Activated naive CD4-positive, alpha-beta T cell treated with anti-CD3 and anti-CD28 coated beads, Interleukin-2, amount 50 U/mL, for 24 hours (primary cell): ENCODE data around the gene TRIM54.
"Not testable (repeated sequence)": the region's sequence is repeated elsewhere in the genome, so short reads cannot be mapped to it uniquely, and the experiment has no call there.

Experiments used
- H3K27ac Mint-ChIP-seq: one replicate; pipeline ENCODE4 v1.8.0; 2021; ENCODE audit warnings: mild to moderate bottlenecking, mixed read lengths
- H3K27me3 Mint-ChIP-seq: one replicate; pipeline ENCODE4 v1.8.0; 2021; ENCODE audit warnings: mixed read lengths
- H3K36me3 Mint-ChIP-seq: one replicate; pipeline ENCODE4 v1.8.0; 2021; ENCODE audit warnings: mixed read lengths
- H3K4me1 Mint-ChIP-seq: one replicate; pipeline ENCODE4 v1.8.0; 2021; ENCODE audit warnings: mixed read lengths
- H3K4me3 Mint-ChIP-seq: one replicate; pipeline ENCODE4 v1.8.0; 2021; ENCODE audit warnings: mild to moderate bottlenecking, mixed read lengths
- H3K9me3 Mint-ChIP-seq: one replicate; pipeline ENCODE4 v1.8.0; 2021; ENCODE audit warnings: mixed read lengths

Gene TRIM54

DNA sequence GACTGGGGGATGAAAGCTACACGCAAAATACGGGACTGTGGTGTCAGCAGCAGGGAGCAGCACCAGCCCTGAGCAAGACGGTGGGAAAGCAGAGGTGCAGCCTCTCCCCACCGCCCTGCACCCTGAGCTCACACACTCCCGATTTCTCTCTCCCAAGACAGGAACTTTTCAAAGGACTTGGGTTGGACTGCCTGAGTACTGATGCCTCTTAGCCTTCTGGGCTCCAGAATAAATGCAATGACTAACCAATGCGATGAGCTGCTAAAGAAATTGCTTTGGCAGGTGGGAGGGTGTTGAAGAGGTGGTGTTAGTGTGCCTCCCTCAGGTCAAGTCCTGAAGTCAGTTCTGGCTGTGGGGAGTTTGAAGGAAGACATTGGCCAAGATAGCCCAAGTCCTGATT, 9.6 kb downstream of the TRIM54 start:
- no peaks in the 10 kb centered on the region for H3K9me3 Mint-ChIP-seq
- H3K27ac Mint-ChIP-seq: no peak overlapping the region
- H3K4me1 Mint-ChIP-seq: no peaks in the 10 kb centered on the region
- peaks cover 6% of the 10 kb centered on the region for H3K27me3 Mint-ChIP-seq
- no peak overlapping the region for H3K4me3 Mint-ChIP-seq
- H3K36me3 Mint-ChIP-seq: no peaks in the 10 kb centered on the region

DNA sequence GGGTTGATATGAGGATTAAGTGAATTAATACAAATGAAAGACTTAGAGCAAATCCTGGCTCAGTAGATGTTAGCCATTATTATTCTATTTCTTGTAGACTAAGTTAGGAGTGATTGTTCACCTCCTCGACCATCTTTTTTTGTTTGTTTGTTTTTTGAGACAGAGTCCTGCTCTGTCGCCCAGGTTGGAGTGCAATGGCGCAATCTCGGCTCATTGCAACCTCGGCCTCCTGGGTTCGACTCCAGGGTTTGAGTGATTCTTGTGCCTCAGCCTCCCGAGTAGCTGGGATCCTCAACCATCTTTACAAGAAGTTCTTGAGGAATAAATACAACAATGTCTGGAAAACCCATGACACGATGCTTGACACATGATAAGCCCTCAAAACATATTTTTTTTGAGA, 12.7 kb downstream of the TRIM54 start:
- no peak overlapping the region for H3K4me3 Mint-ChIP-seq
- no peaks in the 10 kb centered on the region for H3K9me3 Mint-ChIP-seq
- H3K27ac Mint-ChIP-seq: peak overlapping the region; percentile 35
- no peaks in the 10 kb centered on the region for H3K36me3 Mint-ChIP-seq
- H3K4me1 Mint-ChIP-seq: no peaks in the 10 kb centered on the region
- H3K27me3 Mint-ChIP-seq: peaks cover 3% of the 10 kb centered on the region

DNA sequence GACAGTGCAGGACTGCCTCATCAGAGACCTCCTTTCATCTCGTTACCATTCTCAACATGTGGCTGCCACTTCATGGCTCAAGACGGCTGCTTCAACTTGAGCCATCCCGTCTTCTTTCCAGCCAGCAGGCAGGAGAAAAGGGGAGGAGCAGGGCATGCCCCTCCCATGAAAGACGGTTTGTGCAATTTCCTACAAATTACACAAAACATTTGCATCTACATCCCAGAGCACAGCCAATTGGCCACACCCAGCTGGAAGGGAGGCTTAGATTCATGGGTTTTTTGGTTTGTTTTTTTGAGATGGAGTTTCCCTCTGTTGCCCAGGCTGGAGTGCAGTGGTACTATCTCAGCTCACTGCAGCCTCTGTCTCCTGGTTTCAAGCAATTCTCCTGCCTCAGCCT, 14.3 kb downstream of the TRIM54 start:
- Mint-ChIP-seq H3K4me3 (no peak overlapping the region), H3K9me3 (no peaks in the 10 kb centered on the region), H3K27ac (no peak overlapping the region), H3K36me3 (no peaks in the 10 kb centered on the region), H3K27me3 (peaks cover 2% of the 10 kb centered on the region), H3K4me1 (no peaks in the 10 kb centered on the region)

DNA sequence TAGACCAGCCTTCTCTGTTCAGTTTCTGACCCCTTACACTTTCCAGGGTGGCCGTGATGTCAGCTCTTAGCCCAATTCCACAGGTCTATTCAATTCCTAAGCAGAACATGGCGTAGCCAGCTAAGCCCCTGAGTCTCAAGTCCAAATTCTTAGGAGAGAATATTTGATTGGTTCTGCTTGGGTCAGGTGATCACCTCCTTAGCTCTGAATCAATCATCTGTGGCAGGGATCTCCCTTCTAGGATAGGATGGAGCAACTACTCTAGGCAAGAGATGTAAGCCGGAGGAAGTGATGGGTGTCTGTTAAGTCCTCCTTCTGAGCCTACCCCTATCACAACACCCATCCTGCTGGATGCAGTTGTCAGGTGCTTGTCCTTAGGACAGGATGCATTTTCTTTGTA, 15.0 kb downstream of the TRIM54 start:
- Mint-ChIP-seq H3K4me3 (no peak overlapping the region), H3K36me3 (no peaks in the 10 kb centered on the region), H3K27ac (no peak overlapping the region), H3K4me1 (no peaks in the 10 kb centered on the region), H3K27me3 (no peaks in the 10 kb centered on the region), H3K9me3 (no peaks in the 10 kb centered on the region)

DNA sequence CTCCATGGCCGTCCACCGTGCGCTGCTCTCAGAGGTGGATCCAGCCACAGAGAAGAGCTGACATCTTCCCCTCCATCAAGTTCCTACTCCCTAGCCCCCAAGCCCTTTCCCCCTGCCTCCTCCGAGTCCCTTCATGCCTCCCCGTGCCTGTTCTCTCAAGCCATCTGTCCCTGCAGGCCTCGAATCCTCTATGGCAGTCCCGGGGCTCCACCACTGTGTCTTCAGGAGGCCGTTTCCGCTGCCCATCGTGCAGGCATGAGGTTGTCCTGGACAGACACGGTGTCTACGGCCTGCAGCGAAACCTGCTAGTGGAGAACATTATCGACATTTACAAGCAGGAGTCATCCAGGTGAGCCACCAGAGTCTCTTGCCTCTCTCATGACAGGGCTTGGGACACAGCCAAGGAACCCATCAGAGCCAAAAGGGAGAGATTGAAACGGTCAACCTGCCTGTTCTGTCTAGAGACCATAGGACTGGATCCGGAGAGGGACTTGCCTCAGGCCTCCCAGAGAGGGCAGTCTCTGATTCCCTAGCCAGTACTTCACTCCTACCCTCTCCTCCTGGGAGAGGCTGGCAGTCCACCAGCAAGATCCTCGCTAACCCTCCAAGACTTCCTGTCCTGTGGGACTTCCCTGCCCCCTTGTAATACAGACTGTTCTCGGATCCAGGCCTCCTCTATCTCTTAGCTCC, 16.3 kb downstream of the TRIM54 start:
- H3K36me3 Mint-ChIP-seq: no peaks in the 10 kb centered on the region
- H3K27ac Mint-ChIP-seq: no peak overlapping the region
- no peaks in the 10 kb centered on the region for H3K27me3 Mint-ChIP-seq
- no peaks in the 10 kb centered on the region for H3K9me3 Mint-ChIP-seq
- H3K4me3 Mint-ChIP-seq: no peak overlapping the region
- no peaks in the 10 kb centered on the region for H3K4me1 Mint-ChIP-seq

DNA sequence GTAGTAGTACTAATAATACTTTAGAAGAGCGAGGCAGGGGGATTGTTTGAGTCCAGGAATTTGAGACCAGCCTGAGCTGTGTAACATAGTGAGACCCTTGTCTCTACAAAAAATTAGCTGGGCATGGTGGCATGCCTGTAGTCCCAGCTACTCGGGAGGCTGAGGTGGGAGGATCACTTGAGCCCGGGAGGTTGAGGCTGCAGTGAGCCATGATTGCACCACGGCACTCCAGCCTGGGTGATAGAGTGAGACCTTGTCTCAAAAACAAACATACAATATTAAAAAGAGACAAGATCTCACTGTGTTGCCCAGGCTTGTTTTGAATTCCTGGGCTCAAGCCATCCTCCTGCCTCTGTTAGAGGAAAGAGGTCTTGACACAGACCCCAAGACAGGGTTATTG, 18.4 kb downstream of the TRIM54 start:
- not testable (repeated sequence) for H3K36me3 Mint-ChIP-seq, H3K4me3 Mint-ChIP-seq, H3K9me3 Mint-ChIP-seq, H3K4me1 Mint-ChIP-seq, H3K27ac Mint-ChIP-seq
- H3K27me3 Mint-ChIP-seq: peaks cover 12% of the 10 kb centered on the region

DNA sequence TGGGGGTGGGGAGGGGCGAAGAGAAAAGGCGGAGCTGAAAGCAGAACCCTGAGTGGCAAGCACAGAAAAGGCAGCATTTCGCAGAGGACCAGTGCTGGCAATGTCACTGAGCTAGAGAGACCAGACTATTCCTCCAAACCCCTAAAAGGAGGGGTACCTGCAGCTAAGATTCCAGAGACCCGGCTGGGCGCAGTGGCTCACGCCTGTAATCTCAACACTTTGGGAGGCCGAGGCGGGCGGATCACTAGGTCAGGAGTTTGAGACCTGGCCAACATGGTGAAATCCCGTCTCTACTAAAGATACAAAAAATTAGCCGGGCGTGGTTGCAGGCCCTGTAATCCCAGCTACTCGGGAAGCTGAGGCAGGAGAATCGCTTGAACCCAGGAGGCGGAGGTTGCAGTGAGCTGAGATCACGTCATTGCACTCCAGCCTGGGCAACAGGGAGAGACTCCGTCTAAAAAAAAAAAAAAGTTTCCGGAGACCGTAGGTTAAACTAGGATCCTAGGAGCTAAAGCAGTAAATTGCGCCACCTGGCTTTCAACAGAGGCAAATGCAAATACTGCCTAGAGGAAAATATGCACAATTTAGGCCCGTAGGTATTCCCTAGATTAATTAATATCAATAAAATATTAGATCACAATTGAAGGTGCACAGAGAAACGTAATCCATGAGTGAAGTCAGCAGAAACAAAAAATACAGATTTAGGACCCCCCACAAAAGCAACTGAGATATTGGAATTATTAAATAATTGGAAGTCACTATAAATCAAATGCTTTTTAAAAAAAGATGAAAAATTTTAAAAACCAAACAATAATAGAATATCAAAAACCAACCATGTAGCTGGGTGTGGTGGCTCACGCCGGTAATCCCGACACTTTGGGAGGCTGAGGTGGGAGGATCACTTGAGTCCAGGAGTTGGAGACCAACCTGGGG, 21.1 kb downstream of the TRIM54 start:
- no peaks in the 10 kb centered on the region for H3K4me1 Mint-ChIP-seq
- no peaks in the 10 kb centered on the region for H3K36me3 Mint-ChIP-seq
- peak overlapping the region; percentile 63 for H3K4me3 Mint-ChIP-seq
- H3K27ac Mint-ChIP-seq: no peak overlapping the region
- H3K27me3 Mint-ChIP-seq: peaks cover 12% of the 10 kb centered on the region
- H3K9me3 Mint-ChIP-seq: no peaks in the 10 kb centered on the region

DNA sequence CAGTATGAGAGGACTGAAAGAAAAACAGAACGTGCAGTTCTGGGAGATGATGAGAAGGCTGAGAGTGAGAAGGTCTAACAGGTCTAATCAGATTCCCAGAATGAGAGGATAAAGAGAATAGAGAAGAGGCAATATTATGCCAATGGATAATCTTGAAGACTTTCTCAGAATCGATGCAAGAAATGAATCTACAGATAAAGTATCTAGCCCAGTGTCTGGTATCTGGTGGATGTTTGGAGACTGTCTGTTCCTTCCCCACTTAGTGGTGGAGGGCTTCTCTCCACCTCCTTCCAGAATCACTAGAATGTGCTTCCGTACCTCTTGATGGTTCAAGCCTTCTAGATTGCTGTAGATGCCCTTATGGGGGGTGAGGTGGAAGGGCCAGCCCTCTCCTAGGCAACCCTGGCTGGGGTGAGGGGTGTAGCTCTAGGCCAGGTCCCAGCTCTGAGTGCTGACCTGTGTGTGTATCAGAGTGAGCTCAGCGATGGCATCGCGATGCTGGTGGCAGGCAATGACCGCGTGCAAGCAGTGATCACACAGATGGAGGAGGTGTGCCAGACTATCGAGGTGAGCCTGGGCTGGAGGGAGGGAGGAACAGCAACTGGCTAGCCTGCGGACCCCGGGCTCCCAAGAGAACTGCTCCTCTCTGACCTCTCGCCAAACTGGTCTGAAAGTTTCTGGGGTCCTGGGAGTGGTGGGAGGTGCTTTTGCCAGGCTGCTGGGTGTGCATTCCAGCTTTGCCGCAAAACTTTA, 22.4 kb downstream of the TRIM54 start:
- Mint-ChIP-seq H3K4me1 (no peaks in the 10 kb centered on the region), H3K27me3 (peaks cover 12% of the 10 kb centered on the region), H3K27ac (no peak overlapping the region), H3K36me3 (peaks cover 3% of the 10 kb centered on the region), H3K9me3 (no peaks in the 10 kb centered on the region), H3K4me3 (no peak overlapping the region)

DNA sequence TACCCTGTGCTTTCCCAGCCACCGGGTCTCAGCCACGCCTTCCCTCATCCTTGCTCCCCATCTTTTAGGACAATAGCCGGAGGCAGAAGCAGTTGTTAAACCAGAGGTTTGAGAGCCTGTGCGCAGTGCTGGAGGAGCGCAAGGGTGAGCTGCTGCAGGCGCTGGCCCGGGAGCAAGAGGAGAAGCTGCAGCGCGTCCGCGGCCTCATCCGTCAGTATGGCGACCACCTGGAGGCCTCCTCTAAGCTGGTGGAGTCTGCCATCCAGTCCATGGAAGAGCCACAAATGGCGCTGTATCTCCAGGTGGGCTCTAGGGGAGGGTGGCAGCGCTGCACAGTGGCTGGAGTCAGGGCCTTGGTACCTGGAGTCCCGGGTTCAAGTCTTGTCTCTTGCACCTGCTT, 23.3 kb downstream of the TRIM54 start:
- Mint-ChIP-seq H3K4me3 (peak overlapping the region; percentile 24), H3K27ac (no peak overlapping the region), H3K9me3 (no peaks in the 10 kb centered on the region), H3K27me3 (peaks cover 12% of the 10 kb centered on the region), H3K36me3 (peaks cover 5% of the 10 kb centered on the region), H3K4me1 (no peaks in the 10 kb centered on the region)

DNA sequence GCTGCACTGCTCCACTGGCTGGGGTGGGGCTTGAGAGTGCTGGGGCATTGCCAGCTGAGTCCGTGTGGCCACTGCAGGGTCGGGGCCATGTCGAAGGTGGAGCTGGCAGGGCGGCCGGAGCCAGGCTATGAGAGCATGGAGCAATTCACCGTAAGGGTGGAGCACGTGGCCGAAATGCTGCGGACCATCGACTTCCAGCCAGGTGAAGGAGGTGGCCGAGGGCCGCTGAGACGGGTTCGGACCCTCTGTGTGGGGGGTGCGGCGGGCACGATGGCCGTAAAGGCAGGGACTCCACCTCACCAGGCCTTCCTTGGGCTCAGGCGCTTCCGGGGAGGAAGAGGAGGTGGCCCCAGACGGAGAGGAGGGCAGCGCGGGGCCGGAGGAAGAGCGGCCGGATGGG, 23.9 kb downstream of the TRIM54 start:
- Mint-ChIP-seq H3K27me3 (peaks cover 12% of the 10 kb centered on the region), H3K4me1 (no peaks in the 10 kb centered on the region), H3K36me3 (peaks cover 5% of the 10 kb centered on the region), H3K27ac (no peak overlapping the region), H3K4me3 (peak overlapping the region; percentile 36), H3K9me3 (no peaks in the 10 kb centered on the region)

DNA sequence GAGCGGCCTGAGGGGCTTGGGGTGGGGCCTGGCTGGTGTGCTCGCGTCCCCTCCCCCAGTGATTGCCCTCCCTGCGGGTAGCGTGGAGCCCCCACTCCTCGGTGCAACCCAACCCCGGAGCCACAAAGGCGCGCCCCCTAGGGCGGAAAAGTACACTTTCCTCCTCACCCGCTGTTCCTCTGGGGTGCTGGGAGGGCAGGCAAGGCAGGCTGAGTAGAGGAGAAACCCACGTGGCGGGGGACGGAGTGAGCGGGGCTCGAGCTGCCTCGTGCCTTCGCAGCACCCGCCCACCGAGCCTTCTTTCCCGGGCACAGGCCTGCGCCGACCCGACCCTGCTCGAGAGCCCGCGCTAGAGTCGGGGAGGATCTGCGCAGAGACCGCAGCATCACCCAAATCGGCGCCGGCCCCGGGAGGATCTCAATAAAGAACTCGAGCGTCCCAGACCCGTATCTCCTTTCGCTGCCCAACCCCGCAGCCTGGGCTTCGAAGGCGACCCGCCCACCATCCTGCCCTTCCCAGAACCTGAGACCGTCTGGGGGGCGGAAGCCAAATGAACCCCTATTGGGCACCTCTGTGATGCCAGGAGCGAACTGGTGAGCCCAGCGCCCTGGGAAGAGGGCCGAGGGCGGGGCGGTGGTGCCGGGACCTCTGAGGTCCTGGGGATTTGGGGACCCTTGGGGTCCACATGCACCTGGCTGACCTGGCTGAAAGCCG, 24.5 kb downstream of the TRIM54 start:
- peaks cover 10% of the 10 kb centered on the region for H3K36me3 Mint-ChIP-seq
- no peaks in the 10 kb centered on the region for H3K9me3 Mint-ChIP-seq
- H3K27ac Mint-ChIP-seq: no peak overlapping the region
- peaks cover 12% of the 10 kb centered on the region for H3K27me3 Mint-ChIP-seq
- H3K4me3 Mint-ChIP-seq: peak overlapping the region; percentile 76
- H3K4me1 Mint-ChIP-seq: no peaks in the 10 kb centered on the region

DNA sequence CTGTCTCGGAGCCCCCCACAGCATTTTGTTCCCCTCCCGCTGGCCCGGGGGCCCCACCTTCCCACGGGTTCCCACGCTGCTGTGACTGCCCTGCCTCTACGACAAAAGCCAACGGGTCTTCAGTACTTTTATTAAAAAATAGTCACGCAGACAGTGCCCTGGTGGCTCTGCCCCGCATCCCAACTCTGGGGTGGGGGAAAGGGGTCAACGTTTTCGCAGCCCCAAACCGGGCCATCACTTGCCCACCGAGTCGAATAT, 25.0 kb downstream of the TRIM54 start:
- H3K9me3 Mint-ChIP-seq: no peaks in the 10 kb centered on the region
- H3K4me1 Mint-ChIP-seq: no peaks in the 10 kb centered on the region
- H3K27me3 Mint-ChIP-seq: peaks cover 12% of the 10 kb centered on the region
- peak overlapping the region; percentile 76 for H3K4me3 Mint-ChIP-seq
- peaks cover 10% of the 10 kb centered on the region for H3K36me3 Mint-ChIP-seq
- H3K27ac Mint-ChIP-seq: no peak overlapping the region

DNA sequence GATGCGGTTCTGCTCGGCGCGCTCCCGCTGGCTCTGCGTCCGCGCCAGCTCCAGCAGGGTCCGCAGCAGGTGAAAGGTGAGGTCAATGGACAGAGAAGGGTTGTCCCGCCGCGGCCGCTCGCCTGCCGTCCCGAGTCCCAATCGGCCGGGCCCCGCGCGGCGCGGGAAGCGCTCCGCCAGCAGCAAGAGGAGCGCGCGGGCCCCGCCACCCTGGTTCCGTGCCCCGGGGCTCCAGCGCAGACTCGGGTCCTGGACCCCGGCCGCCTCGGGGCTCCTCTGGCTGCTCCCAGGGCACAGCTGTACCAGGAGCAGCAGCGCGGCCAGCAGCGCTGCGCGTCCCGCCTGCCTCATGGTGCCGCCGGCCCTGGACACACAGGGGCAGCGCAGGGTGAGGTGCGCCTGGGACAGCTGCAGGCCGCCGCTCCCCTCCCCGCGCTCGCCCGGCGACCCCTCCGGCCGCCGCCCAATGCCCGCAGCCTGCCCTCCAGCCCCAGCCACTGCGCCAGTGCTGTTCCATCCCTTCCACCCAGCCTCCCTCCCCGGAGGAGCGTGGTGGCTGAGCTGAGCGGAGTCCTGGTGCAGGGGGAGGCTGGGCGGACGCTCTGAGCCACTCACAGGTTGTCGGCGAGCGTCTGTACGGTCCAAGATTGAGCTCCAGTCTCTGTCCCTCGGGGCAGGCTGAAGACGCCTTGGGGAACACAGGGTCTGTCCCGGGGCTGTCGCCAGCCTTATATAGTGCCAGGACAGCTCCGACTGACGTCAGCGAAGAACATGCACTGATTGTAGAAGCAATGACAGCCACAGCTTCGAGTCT, 25.5 kb downstream of the TRIM54 start:
- Mint-ChIP-seq H3K4me3 (peak overlapping the region; percentile 76), H3K27me3 (peaks cover 12% of the 10 kb centered on the region), H3K9me3 (no peaks in the 10 kb centered on the region), H3K4me1 (no peaks in the 10 kb centered on the region), H3K36me3 (peaks cover 10% of the 10 kb centered on the region), H3K27ac (no peak overlapping the region)

DNA sequence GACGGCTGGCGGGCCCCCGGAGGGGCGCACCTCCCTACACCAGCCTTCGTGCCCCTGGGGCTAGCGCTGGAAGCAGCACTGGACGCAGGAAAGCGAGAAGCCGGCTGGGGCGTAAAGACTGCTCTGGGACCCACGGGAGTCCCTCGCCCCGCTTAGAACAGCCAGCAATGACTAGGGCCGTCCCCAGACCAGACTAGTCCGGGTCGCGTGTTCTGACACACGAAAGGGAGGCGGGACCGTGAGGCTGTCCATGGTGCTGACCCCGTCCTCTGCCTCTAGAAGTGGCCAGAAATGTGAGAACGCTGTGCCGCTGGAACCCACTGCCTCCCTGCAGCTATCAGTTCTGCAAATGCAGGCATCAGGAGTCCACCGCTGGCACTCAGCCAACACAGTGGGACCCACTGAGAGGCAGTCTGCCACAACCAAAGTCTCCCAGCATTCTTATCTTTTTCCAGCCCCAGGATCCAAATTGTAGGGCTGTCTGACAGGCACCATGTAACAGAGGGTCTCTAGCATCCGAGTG, 26.2 kb downstream of the TRIM54 start, which contains the start of gene UCN:
Gene UCN, minus strand, starts transcription at position 87 of the 523 bp plus-strand sequence. CDS start 550 bp downstream, outside the sequence.
- H3K4me3 Mint-ChIP-seq: peak within 1 kb of the TSS; percentile 76
- peaks cover 10% of the 10 kb centered on the region for H3K36me3 Mint-ChIP-seq
- no peaks in the 10 kb centered on the region for H3K4me1 Mint-ChIP-seq
- no peaks in the 10 kb centered on the region for H3K9me3 Mint-ChIP-seq
- peaks cover 12% of the 10 kb centered on the region for H3K27me3 Mint-ChIP-seq
- no peak within 1 kb of the TSS for H3K27ac Mint-ChIP-seq
